ENCODE results near the gene TMEM258. TPM values are rescaled to one million over a fixed set of nuclear protein-coding genes. Genes with fewer than 3 reads are reported as not detected.
A peak's percentile ranks its signal among the peaks of the same experiment; 100 is the strongest.

Gene TMEM258
- total RNA-seq, 1 experiment from 2014 or later, result 201 TPM

GRCh38 chr11:61784506-61784805, 7.9 kb downstream of the TMEM258 start:
- Histone ChIP-seq H2BK20ac (ENCODE audit: low read depth, low read length, poor library complexity, severe bottlenecking) (no peak overlapping the region), H3K18ac (ENCODE audit: insufficient read length, low read depth, low read length) (no peak overlapping the region), H3K9ac (ENCODE audit: extremely low read depth, insufficient read length, low read length) (no peak overlapping the region), H3K14ac (ENCODE audit: insufficient read depth, low read length) (no peak overlapping the region), H3T11ph (ENCODE audit: low read length) (no peak overlapping the region), H3K9me3 (ENCODE audit: control insufficient read depth, low read depth, low read length) (no peaks in the 10 kb centered on the region), H3K79me1 (ENCODE audit: insufficient read depth, low read depth, low read length, poor library complexity, severe bottlenecking) (no peaks in the 10 kb centered on the region), H2BK12ac (ENCODE audit: insufficient read length, low read depth, low read length) (no peak overlapping the region), H2AFZ (ENCODE audit: low read length) (no peak overlapping the region), H2BK5ac (ENCODE audit: insufficient read length, low read length) (no peak overlapping the region), H2AK5ac (ENCODE audit: insufficient read length, low read length) (no peak overlapping the region), H3K56ac (ENCODE audit: insufficient read length, low read depth, low read length) (no peak overlapping the region), H3K27me3 (ENCODE audit: insufficient read depth, low read length) (no peaks in the 10 kb centered on the region), H4K5ac (ENCODE audit: insufficient read length, low read depth, low read length) (no peak overlapping the region), H3K23me2 (ENCODE audit: insufficient read length, low read depth, low read length, poor library complexity, severe bottlenecking) (no peaks in the 10 kb centered on the region), H3K4me2 (ENCODE audit: insufficient read depth, insufficient read length, low read length) (no peak overlapping the region), H3K4me1 (ENCODE audit: insufficient read depth, low read length) (no peaks in the 10 kb centered on the region), H4K91ac (ENCODE audit: insufficient read length, low read depth, low read length) (no peak overlapping the region), H2BK120ac (ENCODE audit: low read depth, low read length, poor library complexity, severe bottlenecking) (no peak overlapping the region), H3K79me2 (ENCODE audit: insufficient read depth, low read length) (no peaks in the 10 kb centered on the region), H3K4ac (ENCODE audit: low read depth, low read length) (no peak overlapping the region), H4K20me1 (ENCODE audit: control insufficient read depth, insufficient read depth, insufficient read length) (no peaks in the 10 kb centered on the region), H4K8ac (replicated peaks; ENCODE audit: insufficient read length, low read depth, low read length) (no peak overlapping the region), H3K27ac (ENCODE audit: insufficient read length, low read depth, low read length) (no peak overlapping the region), H3K23ac (ENCODE audit: insufficient read length, low read depth, low read length) (no peak overlapping the region), H2BK15ac (ENCODE audit: low read depth, low read length) (no peak overlapping the region)
- peak; percentile 27 for DNase-seq
- no peak for TF ChIP-seq CTCF (conservative IDR thresholded peaks at IDR 0.05)
- Mint-ChIP-seq H3K27me3 (ENCODE audit: low read depth) (no peaks in the 10 kb centered on the region), H3K4me1 (peaks cover 0 to 4% of the 10 kb centered on the region in 2 experiments; a peak in 1 of 4 replicates), H3K36me3 (ENCODE audit: insufficient read depth in 1 of 3, low read depth in 3 of 3) (peaks cover 20 to 61% (median 60%) of the 10 kb centered on the region in 3 experiments), H3K9me3 (no peaks in the 10 kb centered on the region), H3K27ac (peak overlapping the region in 1 of 3 experiments; percentile 81; a peak in 1 of 7 replicates), H3K4me3 (no peak overlapping the region)
- no CpG with 5 or more reads among the region's 7 CpGs for WGBS (ENCODE audit: extremely low coverage, insufficient read length, low lambda C conversion rate)
